Tibial nerve (tissue), 4 donors: ENCODE data around the gene NQO1. TPM values are rescaled to one million over a fixed set of nuclear protein-coding genes. Genes with fewer than 3 reads are reported as not detected.

Experiments
- DNase-seq, 2 donors: peaks; one replicate each; pipeline ENCODE4 v3.0.0-alpha.2; 2019; ENCODE audit warnings: low spot score in 2 of 2
- H3K27ac ChIP-seq, 4 donors: fragments of 200-600 bp; sonication (generic) in 3 of 4; one replicate each; pipeline ENCODE4 v1.5.1; 2017 to 2019; ENCODE audit warnings: mild to moderate bottlenecking in 1 of 4
- H3K27me3 ChIP-seq, 2 donors: fragments of 200-600 bp; sonication (generic) in 1 of 2; one replicate each; pipeline versions ENCODE4 v1.5.1 to v1.6.0; 2017 to 2019
- H3K36me3 ChIP-seq, 3 donors: fragments of 200-600 bp; sonication (generic); one replicate each; pipeline ENCODE4 v1.5.1; 2018 to 2019
- H3K4me1 ChIP-seq, 4 donors: fragments of 200-600 bp; sonication (generic) in 3 of 4; one replicate each; pipeline ENCODE4 v1.5.1; 2017 to 2019
- H3K4me3 ChIP-seq, 4 donors: fragments of 200-600 bp; sonication (generic) in 3 of 4; one replicate each; pipeline ENCODE4 v1.5.1; 2017 to 2019; ENCODE audit warnings: mild to moderate bottlenecking in 1 of 4, moderate library complexity in 1 of 4
- H3K9me3 ChIP-seq, 4 donors: fragments of 200-600 bp; sonication (generic) in 3 of 4; one replicate each; pipeline ENCODE4 v1.5.1; 2017 to 2019
- CTCF ChIP-seq, 5 experiments: fragments of 200-600 bp in 3 of 5; fragments of 450-650 bp in 2 of 5; sonication (generic) in 3 of 5; IDR thresholded peaks; one replicate each; pipeline ENCODE4 v1.5.1; 2016 to 2019; ENCODE audit warnings: antibody characterized with exemption in 5 of 5, mild to moderate bottlenecking in 3 of 5, moderate library complexity in 2 of 5
- EP300 ChIP-seq, 2 donors: sonication (generic); formaldehyde crosslinking; IDR thresholded peaks; one replicate each; pipeline ENCODE4 v1.6.1; 2017; ENCODE audit warnings: antibody characterized with exemption in 2 of 2, mild to moderate bottlenecking in 1 of 2
- POLR2A ChIP-seq, 2 donors: fragments of 450-650 bp; IDR thresholded peaks; one replicate each; pipeline ENCODE4 v1.6.1; 2017; ENCODE audit warnings: antibody characterized with exemption in 2 of 2, mild to moderate bottlenecking in 2 of 2, moderate library complexity in 2 of 2
- WGBS, 2 donors: methylation state at CpG; one replicate each; pipeline ENCODE4 v1.1.5; 2018; 5-methylcytosine and 5-hydroxymethylcytosine counted together
- total RNA-seq, 4 donors: library from RNA; depleted of rRNA; stranded (reverse); fragments of >200 nt; gene quantifications; one replicate each; pipeline ENCODE4 v1.1.0, GENCODE V29; 2016

The NQO1 gene
- total RNA-seq, 4 donors from 2014 or later = 19.0 to 106 (median 55.0) TPM

- Histone ChIP-seq H3K27ac (no peak overlapping the region), H3K4me3 (no peak overlapping the region), H3K4me1 (peaks cover 0 to 24% (median 0%) of the 10 kb centered on the region in 4 donors), H3K27me3 (no peaks in the 10 kb centered on the region), H3K9me3 (no peaks in the 10 kb centered on the region), H3K36me3 (peaks cover 0 to 13% (median 0%) of the 10 kb centered on the region in 3 donors)
- 83 to 89% methylated on average over 2 of the region's 2 CpGs for WGBS, 2 donors
- no peak for TF ChIP-seq POLR2A (IDR thresholded peaks at IDR 0.05)
- TF ChIP-seq CTCF (IDR thresholded peaks at IDR 0.05) = no peak
- no peak for TF ChIP-seq EP300 (IDR thresholded peaks at IDR 0.05)
- DNase-seq = no peak
Measured at GRCh38 chr16:69706975-69707340, 19.4 kb downstream of the NQO1 start.

GRCh38 chr16:69706256-69706974 is 19.9 kb downstream of the NQO1 start:
- peaks cover 0 to 24% (median 0%) of the 10 kb centered on the region in 4 donors for H3K4me1 ChIP-seq
- peaks cover 0 to 11% (median 0%) of the 10 kb centered on the region in 3 donors for H3K36me3 ChIP-seq
- 67 to 92% methylated on average over 1 of the region's 1 CpG for WGBS, 2 donors

GRCh38 chr16:69703638-69704037 is 22.7 kb downstream of the NQO1 start:
- peaks cover 0 to 11% (median 0%) of the 10 kb centered on the region in 4 donors for H3K4me1 ChIP-seq
- TF ChIP-seq CTCF (IDR thresholded peaks at IDR 0.05) (no peak), EP300 (IDR thresholded peaks at IDR 0.05) (no peak)
- H3K27ac ChIP-seq = no peak overlapping the region
- DNase-seq = no peak
- no peaks in the 10 kb centered on the region for H3K27me3 ChIP-seq
- H3K4me3 ChIP-seq = no peak overlapping the region
- peaks cover 0 to 9% (median 0%) of the 10 kb centered on the region in 3 donors for H3K36me3 ChIP-seq
- WGBS, 2 donors = 61 to 74% methylated on average over 2 of the region's 2 CpGs
- no peaks in the 10 kb centered on the region for H3K9me3 ChIP-seq

More at GRCh38 chr16:69706256-69706974, 19.9 kb downstream of the NQO1 start:
- DNase-seq = peak in 1 of 2 donors; percentile 40
- H3K27ac ChIP-seq = no peak overlapping the region
- TF ChIP-seq EP300 (IDR thresholded peaks at IDR 0.05) (no peak), POLR2A (IDR thresholded peaks at IDR 0.05) (no peak), CTCF (IDR thresholded peaks at IDR 0.05) (no peak)
- H3K9me3 ChIP-seq = no peaks in the 10 kb centered on the region
- no peak overlapping the region for H3K4me3 ChIP-seq
- no peaks in the 10 kb centered on the region for H3K27me3 ChIP-seq

- H3K4me3 ChIP-seq = no peak overlapping the region
Measured at GRCh38 chr16:69701866-69702265, 24.5 kb downstream of the NQO1 start.

More at GRCh38 chr16:69701866-69702265, 24.5 kb downstream of the NQO1 start:
- no peak for TF ChIP-seq CTCF (IDR thresholded peaks at IDR 0.05)
- TF ChIP-seq POLR2A (IDR thresholded peaks at IDR 0.05) = no peak
- no peak for TF ChIP-seq EP300 (IDR thresholded peaks at IDR 0.05)
- H3K9me3 ChIP-seq = no peaks in the 10 kb centered on the region
- peaks cover 0 to 11% (median 0%) of the 10 kb centered on the region in 4 donors for H3K4me1 ChIP-seq
- H3K27me3 ChIP-seq = no peaks in the 10 kb centered on the region
- peaks cover 0 to 8% (median 0%) of the 10 kb centered on the region in 3 donors for H3K36me3 ChIP-seq
- WGBS, 2 donors = 80 to 89% methylated on average over 2 of the region's 2 CpGs
- no peak overlapping the region for H3K27ac ChIP-seq
- no peak for DNase-seq
